ENCODE measurements around the gene NPTN. TPM values are rescaled to one million over a fixed set of nuclear protein-coding genes. Genes with fewer than 3 reads are reported as not detected.

Gene NPTN
- 10 to 100 TPM; 59.5 to 66.1 TPM for total RNA-seq

DNA sequence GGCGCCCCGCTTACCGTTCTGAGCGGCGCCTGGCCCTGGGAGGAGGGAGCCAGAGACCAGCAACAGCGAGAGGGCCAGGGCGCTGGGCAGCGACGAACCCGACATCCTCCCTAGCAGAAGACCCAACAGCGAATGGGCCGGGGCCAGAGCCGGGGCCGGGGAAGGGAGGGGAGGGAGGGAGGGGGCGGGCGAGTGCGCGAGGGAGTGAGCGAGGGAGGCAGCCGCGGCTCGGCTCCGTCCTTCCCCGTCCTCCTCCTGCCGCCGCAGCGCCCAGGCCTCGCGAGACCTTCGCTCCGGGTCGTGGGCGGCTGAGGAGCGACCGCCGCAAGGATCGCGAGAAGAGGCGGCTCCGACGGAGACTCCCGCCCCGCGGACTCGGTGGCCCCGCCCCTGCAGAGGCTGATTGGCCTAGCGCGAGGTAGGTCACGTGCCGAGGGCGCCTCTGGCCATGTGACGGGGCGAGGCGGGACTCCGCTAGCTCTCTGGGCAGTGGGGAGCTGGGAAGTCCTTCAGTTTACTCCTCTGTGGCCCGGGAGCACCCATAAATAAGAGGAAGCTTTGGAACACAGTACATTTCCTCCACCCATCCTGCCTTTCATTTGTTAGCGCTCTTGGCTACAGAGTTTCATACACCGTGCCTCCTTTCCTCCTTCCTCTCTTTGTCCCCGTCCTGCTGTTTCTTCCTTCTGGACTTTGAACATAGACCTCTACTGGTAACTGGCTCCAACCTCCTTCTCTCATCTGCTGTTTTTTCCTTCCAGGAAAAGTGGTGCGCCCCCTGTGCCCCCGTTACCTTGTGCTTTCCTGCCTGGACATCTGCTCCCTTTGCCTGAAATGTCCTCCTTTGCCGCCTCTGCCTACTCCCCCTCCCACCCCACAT, at the start of gene NPTN:
Gene NPTN, minus strand, starts transcription at position 279 of the 880 bp plus-strand sequence. Its CDS starts 174 bp downstream, at position 105.
- peak within 1 kb of the TSS; percentile 91 for H3K27ac Mint-ChIP-seq
- peaks cover 4% of the 10 kb centered on the region for H3K27me3 Mint-ChIP-seq
- peaks cover 39% of the 10 kb centered on the region for H3K4me1 Mint-ChIP-seq
- peak within 1 kb of the TSS; percentile 93 for H3K4me3 Mint-ChIP-seq
- peak; percentile 91 for ATAC-seq (replicated peaks)
- H3K36me3 Mint-ChIP-seq (ENCODE audit: low read depth), result peaks cover 10% of the 10 kb centered on the region
- H3K9me3 Mint-ChIP-seq, result no peaks in the 10 kb centered on the region

DNA sequence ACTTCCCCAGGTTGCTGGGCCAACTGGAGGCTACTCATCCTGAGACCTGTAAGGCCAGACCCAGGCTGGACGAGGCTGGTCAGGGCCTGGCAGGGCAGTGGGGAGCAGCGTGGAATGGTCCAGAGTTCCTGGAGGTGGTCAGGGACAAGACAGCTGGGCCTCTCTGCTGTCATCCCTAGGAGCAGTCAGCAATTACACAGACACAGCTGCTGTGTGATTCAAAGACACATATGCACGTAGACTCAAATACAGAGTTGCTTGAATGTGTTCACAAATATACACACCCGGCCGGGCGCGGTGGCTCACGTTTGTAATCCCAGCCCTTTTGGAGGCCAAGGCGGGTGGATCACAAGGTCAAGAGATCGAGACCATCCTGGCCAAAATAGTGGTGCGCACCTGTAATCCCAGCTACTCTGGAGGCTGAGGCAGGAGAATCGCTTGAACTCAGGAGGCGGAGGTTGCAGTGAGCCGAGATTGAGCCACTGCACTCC, 49.5 kb upstream of the NPTN start:
- no peak for ATAC-seq (replicated peaks)
- Mint-ChIP-seq H3K36me3 (ENCODE audit: low read depth) (peaks cover 6% of the 10 kb centered on the region), H3K4me3 (peak overlapping the region; percentile 75), H3K9me3 (no peaks in the 10 kb centered on the region), H3K27ac (no peak overlapping the region), H3K27me3 (peaks cover 34% of the 10 kb centered on the region), H3K4me1 (peaks cover 15% of the 10 kb centered on the region)

DNA sequence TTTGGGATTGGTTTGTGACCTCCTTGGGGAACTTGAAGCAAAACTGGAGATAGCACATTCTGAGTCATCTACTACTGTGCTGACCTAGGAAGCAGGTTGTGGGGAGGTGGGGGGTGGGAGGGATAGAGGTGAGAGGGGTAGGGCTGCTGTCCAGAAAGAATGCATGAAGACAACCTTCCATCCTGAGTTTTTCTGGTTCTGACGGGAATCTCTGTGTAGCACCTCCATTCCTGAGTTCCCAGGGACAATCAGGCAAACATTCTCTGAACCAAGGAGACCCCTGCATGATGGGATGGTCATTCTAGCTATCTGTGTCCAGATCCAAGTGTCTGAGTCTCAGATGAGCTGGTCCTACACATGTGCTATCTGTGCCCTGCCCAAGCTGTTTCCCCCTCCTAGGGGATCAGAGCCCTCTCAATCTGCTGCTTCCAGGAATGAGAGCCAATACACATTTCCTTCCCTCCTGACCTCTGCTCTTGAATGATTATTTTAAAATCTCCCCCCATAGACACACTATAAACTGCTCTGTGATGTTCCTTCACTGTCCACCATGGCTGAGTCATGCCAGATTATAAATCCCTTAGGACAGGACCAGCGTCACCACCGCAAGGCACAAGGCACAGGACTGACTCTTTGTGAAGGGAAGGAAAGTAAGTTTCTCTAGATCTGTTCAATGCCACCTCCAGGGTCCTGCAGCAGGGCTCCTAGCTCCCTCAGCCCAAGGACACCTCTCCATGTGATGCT, 48.8 kb upstream of the NPTN start:
- peaks cover 15% of the 10 kb centered on the region for H3K4me1 Mint-ChIP-seq
- ATAC-seq (replicated peaks), result no peak
- no peak overlapping the region for H3K27ac Mint-ChIP-seq
- no peak overlapping the region for H3K4me3 Mint-ChIP-seq
- peaks cover 6% of the 10 kb centered on the region for H3K36me3 Mint-ChIP-seq (ENCODE audit: low read depth)
- H3K27me3 Mint-ChIP-seq, result peaks cover 32% of the 10 kb centered on the region
- no peaks in the 10 kb centered on the region for H3K9me3 Mint-ChIP-seq

DNA sequence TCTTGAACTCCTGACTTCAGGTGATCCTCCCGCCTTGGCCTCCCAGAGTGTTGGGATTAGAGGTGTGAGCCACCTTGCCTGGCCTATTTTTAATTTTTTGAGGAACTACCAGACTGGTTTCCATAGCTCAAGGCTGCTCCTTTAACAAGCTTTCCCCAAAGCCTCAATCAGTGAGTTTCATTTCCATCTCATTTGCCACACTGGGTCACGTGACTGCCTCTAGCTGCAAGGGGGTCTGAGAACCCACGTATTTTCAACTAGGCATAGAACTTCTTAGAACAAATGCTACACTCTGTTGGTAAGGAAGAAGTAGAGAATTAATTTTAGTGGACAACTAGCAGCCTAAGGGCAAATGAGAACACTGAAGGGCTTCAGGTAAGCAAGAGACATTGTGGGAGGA, 47.9 kb upstream of the NPTN start:
- peaks cover 15% of the 10 kb centered on the region for H3K4me1 Mint-ChIP-seq

DNA sequence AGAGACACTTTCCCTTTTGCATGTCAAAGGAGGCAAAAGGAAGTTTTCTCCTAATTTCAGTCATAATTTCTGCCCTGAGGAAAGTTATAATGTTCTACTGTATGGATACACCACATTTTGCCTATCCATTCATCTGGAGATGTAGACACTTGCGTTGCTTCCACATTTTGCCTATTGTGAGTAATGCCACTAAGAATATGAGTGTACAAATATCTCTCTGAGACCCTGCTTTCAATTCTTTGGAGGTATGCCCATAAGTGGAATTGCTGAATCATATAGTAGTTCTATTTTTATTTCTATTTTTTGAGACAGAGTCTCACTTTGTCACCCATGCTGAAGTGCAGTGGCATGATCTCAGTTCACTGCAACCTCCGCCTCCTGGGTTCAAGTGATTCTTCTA, 47.4 kb upstream of the NPTN start:
- Mint-ChIP-seq H3K36me3 (ENCODE audit: low read depth) (peaks cover 6% of the 10 kb centered on the region), H3K27ac (no peak overlapping the region), H3K4me3 (no peak overlapping the region), H3K9me3 (no peaks in the 10 kb centered on the region), H3K4me1 (peaks cover 12% of the 10 kb centered on the region), H3K27me3 (peaks cover 20% of the 10 kb centered on the region)
- ATAC-seq (replicated peaks), result peak; percentile 59

More for the DNA sequence above, 47.9 kb upstream of the NPTN start:
- ATAC-seq (replicated peaks), result no peak
- H3K9me3 Mint-ChIP-seq, result no peaks in the 10 kb centered on the region
- H3K36me3 Mint-ChIP-seq (ENCODE audit: low read depth), result peaks cover 6% of the 10 kb centered on the region
- H3K27me3 Mint-ChIP-seq, result peaks cover 23% of the 10 kb centered on the region
- no peak overlapping the region for H3K27ac Mint-ChIP-seq
- H3K4me3 Mint-ChIP-seq, result no peak overlapping the region

DNA sequence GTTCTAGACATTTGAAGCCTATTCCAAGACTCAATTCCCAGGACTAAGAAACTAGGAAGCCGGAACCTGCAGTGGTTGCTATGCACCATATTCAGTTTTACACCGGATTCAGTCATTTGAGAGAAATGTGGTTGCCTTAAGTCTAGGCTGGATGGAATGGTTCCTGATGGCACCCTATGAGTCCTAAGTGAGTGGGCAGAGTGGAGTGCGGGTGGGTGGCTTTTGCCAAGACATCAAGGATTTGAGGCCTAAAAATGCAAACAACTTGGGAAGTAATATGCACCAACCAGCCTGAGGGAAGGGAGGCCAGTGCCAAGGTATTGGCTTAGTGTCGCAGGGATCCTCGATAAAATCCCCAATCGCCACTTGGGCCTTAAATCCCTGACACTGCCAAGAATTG, 46.8 kb upstream of the NPTN start:
- peaks cover 6% of the 10 kb centered on the region for H3K36me3 Mint-ChIP-seq (ENCODE audit: low read depth)
- H3K9me3 Mint-ChIP-seq, result no peaks in the 10 kb centered on the region
- no peak overlapping the region for H3K27ac Mint-ChIP-seq
- H3K27me3 Mint-ChIP-seq, result peaks cover 14% of the 10 kb centered on the region
- H3K4me3 Mint-ChIP-seq, result no peak overlapping the region
- peaks cover 6% of the 10 kb centered on the region for H3K4me1 Mint-ChIP-seq
- ATAC-seq (replicated peaks), result no peak

DNA sequence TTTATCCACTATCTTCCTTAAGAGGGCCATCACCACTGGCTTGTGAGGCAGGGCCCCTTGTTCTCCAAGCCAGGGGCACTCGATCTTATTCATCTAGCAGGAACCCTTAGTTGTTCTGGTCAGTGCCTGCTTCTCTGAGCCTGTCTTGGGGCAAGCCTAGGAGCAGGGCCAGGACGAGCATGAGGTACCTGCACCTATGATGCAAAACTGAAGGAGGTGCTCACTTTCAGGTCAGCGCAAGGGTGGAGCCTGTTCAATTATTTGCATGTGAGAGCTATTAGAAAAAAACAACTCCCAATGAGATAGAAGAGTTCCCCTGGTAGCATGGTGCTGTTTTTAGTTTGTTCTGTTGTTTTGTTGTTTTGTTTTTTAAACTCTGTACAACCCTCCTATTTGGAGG, 46.0 kb upstream of the NPTN start:
- H3K4me1 Mint-ChIP-seq, result peaks cover 6% of the 10 kb centered on the region
- H3K4me3 Mint-ChIP-seq, result no peak overlapping the region
- no peaks in the 10 kb centered on the region for H3K9me3 Mint-ChIP-seq
- H3K36me3 Mint-ChIP-seq (ENCODE audit: low read depth), result peaks cover 6% of the 10 kb centered on the region
- no peak overlapping the region for H3K27ac Mint-ChIP-seq
- H3K27me3 Mint-ChIP-seq, result peaks cover 13% of the 10 kb centered on the region
- ATAC-seq (replicated peaks), result no peak

DNA sequence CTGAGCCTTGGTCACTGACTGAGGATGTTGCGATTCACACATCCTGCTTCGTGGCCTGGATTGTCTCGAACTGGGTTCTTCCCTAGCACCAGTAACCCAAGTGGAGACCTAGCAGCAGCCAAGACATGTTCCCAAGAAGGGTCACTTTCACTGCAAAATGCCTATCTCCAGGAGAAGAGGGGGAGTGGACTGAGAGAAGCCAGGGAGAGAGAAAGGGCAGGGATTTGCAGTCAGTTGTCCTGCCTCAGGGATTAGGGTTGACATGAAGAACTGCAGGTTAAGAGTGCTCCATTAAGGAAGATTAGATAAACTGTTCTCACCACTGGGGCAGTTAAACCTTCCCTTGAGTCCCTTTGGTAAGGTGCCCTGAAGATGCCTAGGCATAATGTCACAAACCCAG, 45.3 kb upstream of the NPTN start:
- Mint-ChIP-seq H3K4me3 (no peak overlapping the region), H3K36me3 (ENCODE audit: low read depth) (peaks cover 2% of the 10 kb centered on the region), H3K9me3 (no peaks in the 10 kb centered on the region), H3K27me3 (peaks cover 17% of the 10 kb centered on the region), H3K4me1 (peaks cover 6% of the 10 kb centered on the region), H3K27ac (no peak overlapping the region)
- ATAC-seq (replicated peaks), result no peak

DNA sequence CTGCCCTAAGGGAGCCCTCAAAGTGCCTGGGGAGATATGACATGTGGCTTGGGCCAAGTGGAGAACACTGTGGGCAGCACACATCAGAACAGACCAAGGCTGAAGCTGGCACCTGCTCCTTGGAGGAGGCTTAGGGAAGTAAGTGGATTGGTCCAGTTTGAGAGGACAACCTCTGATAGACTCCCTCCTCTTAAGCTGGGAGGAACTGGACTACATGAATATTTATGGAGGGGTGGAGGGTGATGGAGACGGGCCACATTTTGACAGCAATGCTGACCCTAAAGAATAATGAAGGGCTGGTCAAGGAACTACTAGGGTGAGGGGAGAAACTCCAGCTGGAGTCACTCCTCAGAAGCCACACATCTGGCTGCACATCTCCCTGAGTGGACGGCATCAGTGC, 44.5 kb upstream of the NPTN start:
- H3K27me3 Mint-ChIP-seq, result peaks cover 20% of the 10 kb centered on the region
- H3K9me3 Mint-ChIP-seq, result no peaks in the 10 kb centered on the region
- no peak overlapping the region for H3K4me3 Mint-ChIP-seq
- ATAC-seq (replicated peaks), result no peak
- H3K36me3 Mint-ChIP-seq (ENCODE audit: low read depth), result no peaks in the 10 kb centered on the region
- H3K4me1 Mint-ChIP-seq, result peaks cover 6% of the 10 kb centered on the region
- no peak overlapping the region for H3K27ac Mint-ChIP-seq

DNA sequence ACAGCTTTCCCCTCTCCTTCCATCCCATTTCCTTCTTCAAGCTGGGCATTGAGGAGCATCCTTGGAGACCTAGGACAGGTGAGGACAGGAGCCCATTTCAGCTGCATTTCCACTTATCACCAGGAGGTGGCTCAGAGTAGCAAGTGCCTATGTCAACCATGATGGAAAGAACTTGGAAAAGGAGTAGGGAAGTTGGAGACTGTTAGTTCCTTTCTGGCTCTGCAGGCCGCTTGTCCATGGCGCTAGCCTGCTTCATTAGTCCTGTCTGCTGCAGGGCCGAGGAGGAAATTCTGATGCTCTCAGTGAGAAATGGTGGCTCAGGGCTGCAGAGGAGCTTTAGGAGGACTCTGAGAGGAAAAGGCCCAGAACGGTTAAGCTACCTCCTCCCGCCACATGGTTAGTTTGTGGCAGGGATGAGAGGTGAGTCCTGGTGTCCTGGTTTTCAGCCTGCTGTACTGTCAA, 44.0 kb upstream of the NPTN start:
- ATAC-seq (replicated peaks), result peak; percentile 41
- no peak overlapping the region for H3K27ac Mint-ChIP-seq

DNA sequence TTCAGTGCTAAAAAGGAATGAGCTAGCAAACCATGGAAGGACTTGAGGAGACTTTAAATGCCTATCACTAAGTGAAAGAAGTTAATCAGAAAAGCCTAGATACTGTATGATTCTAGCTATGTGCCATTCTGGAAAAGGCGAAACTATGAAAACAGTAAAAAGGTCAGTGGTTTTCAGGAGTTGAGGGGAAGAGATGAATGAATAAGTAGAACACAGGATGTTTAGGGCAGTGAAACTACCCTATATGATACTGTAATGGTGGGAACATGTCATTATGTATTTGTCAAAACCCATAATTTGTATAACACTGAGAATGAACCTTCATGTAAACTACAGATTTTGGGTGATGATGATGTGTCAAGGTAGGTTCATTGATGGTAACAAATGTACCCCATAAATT, 41.4 kb upstream of the NPTN start:
- Mint-ChIP-seq H3K27me3 (peaks cover 23% of the 10 kb centered on the region), H3K9me3 (no peaks in the 10 kb centered on the region), H3K27ac (no peak overlapping the region), H3K4me1 (no peaks in the 10 kb centered on the region), H3K4me3 (no peak overlapping the region), H3K36me3 (ENCODE audit: low read depth) (no peaks in the 10 kb centered on the region)
- peak; percentile 67 for ATAC-seq (replicated peaks)

More for the DNA sequence above, 44.0 kb upstream of the NPTN start:
- peaks cover 6% of the 10 kb centered on the region for H3K4me1 Mint-ChIP-seq
- no peaks in the 10 kb centered on the region for H3K9me3 Mint-ChIP-seq
- H3K36me3 Mint-ChIP-seq (ENCODE audit: low read depth), result no peaks in the 10 kb centered on the region
- H3K27me3 Mint-ChIP-seq, result peaks cover 20% of the 10 kb centered on the region
- H3K4me3 Mint-ChIP-seq, result no peak overlapping the region

DNA sequence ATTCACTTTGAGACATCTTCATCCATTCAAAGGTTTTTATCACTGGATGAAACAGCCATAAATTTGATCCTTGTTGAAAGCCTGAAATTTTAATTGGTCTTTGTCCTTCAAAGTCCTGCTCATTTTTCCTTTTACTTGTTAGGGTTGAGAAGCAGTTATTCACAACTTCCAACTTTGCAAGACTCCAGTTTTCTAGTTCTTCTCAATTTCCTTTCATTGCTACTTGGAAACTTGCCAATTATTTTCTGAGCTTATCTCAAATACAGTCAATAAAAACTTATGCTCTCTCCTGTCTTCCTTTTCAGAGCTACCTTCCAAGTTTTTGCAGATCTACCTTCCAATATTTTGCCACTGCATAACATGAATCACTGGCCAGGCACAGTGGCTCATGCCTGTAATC, 27.3 kb upstream of the NPTN start:
- Mint-ChIP-seq H3K4me1 (peaks cover 5% of the 10 kb centered on the region), H3K4me3 (no peak overlapping the region), H3K36me3 (ENCODE audit: low read depth) (no peaks in the 10 kb centered on the region), H3K27ac (no peak overlapping the region), H3K27me3 (peaks cover 32% of the 10 kb centered on the region), H3K9me3 (no peaks in the 10 kb centered on the region)
- no peak for ATAC-seq (replicated peaks)

DNA sequence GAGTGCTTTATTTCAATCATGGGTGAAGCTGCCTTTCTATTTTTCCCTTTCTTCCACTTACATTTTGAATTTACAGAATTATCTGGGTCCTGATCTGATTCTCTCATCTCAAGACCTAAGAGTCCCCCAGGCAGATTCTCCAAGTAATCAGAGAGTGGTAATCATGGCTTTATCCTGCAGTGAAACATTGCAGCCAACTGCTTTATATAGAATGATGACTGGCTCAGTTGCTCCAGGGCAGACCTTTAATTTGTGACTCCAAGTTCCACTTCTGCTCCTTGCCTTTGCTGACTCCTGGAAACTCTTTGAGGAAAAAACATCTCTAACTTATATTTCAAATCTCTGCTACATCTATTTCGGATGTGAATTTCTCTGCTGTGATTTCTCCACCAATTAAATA, 25.5 kb upstream of the NPTN start:
- ATAC-seq (replicated peaks), result no peak
- Mint-ChIP-seq H3K9me3 (no peaks in the 10 kb centered on the region), H3K27ac (no peak overlapping the region), H3K4me1 (peaks cover 5% of the 10 kb centered on the region), H3K36me3 (ENCODE audit: low read depth) (no peaks in the 10 kb centered on the region), H3K27me3 (peaks cover 34% of the 10 kb centered on the region), H3K4me3 (no peak overlapping the region)

DNA sequence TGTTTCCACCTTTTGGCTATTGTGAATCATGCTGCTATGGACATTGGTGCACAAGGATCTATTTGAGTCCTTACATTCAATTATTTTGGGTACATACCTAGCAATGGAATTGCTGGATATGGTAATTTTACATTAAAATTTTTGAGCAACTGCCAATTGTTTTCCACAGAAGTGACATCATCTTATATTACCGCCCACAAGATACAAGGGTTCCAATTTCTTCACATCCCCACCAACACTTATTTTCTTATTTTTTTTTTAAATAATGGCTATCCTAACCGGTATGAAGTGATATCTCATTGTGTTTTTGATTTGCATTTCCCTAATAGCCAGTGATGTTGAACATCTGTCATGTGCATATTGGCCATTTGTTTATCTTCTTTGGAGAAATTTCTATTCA, 22.5 kb upstream of the NPTN start:
- H3K36me3 Mint-ChIP-seq (ENCODE audit: low read depth), result no peaks in the 10 kb centered on the region
- H3K27ac Mint-ChIP-seq, result no peak overlapping the region
- ATAC-seq (replicated peaks), result no peak
- peaks cover 9% of the 10 kb centered on the region for H3K4me1 Mint-ChIP-seq
- H3K27me3 Mint-ChIP-seq, result peaks cover 45% of the 10 kb centered on the region
- peaks cover 3% of the 10 kb centered on the region for H3K9me3 Mint-ChIP-seq
- no peak overlapping the region for H3K4me3 Mint-ChIP-seq

DNA sequence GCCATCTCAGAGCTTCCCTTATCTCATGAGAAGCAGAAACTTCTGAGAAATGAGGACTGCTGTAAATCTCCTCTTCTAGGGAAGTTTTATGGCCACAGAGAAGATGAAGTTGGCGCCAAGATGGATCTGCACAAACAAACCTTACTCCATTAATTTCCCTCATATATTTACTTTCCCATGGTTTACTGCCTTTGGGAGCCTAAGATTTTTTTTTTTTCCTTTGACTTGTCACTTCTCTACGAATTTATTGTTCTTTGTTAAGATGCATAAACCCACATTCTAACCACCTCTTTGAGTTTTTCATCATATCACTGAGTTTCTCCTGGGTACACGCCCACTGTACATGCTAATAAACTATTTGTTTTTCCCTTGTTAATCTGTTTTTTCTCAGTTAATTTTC, 21.5 kb upstream of the NPTN start:
- no peak for ATAC-seq (replicated peaks)
- no peaks in the 10 kb centered on the region for H3K36me3 Mint-ChIP-seq (ENCODE audit: low read depth)
- H3K4me1 Mint-ChIP-seq, result peaks cover 13% of the 10 kb centered on the region
- H3K9me3 Mint-ChIP-seq, result peaks cover 3% of the 10 kb centered on the region
- no peak overlapping the region for H3K4me3 Mint-ChIP-seq
- H3K27me3 Mint-ChIP-seq, result peaks cover 42% of the 10 kb centered on the region
- no peak overlapping the region for H3K27ac Mint-ChIP-seq

All from activated T-helper 17 cell treated with anti-CD3 and anti-CD28 coated beads, Interleukin-2, amount 50 U/mL, for 72 hours (primary cell).